Aorta (tissue), 5 donors: ENCODE results near the gene LAMA3. TPM values are rescaled to one million over a fixed set of nuclear protein-coding genes. Genes with fewer than 3 reads are reported as not detected.
"Not testable (repeated sequence)": the region's sequence is repeated elsewhere in the genome, so short reads cannot be mapped to it uniquely, and the experiment has no call there.

Experiments used
- ATAC-seq: fragments of 200-7000 bp; cut with Tn5 transposase; one replicate; pipeline ENCODE4 v1.9.1; 2022; ENCODE audit warnings: moderate library complexity; ENCODE audit not compliant: low FRiP score
- DNase-seq, 2 donors: peaks; one replicate each; pipeline ENCODE4 v3.0.0-alpha.2; 2020
- H3K27ac ChIP-seq, 2 donors: one replicate each; pipeline ENCODE4 v1.5.1; 2013; ENCODE audit warnings: low read length in 2 of 2, mild to moderate bottlenecking in 2 of 2, moderate library complexity in 2 of 2, control low read depth in 1 of 2, inconsistent platforms in 1 of 2, low read depth in 1 of 2
- H3K27me3 ChIP-seq, 2 donors: one replicate each; pipeline ENCODE4 v1.6.1; 2013; ENCODE audit warnings: control low read depth in 1 of 2, low read length in 1 of 2, mild to moderate bottlenecking in 1 of 2, moderate library complexity in 1 of 2; ENCODE audit not compliant: insufficient read depth in 2 of 2, control insufficient read depth in 1 of 2
- H3K36me3 ChIP-seq, 2 donors: one replicate each; pipeline ENCODE4 v1.6.1; 2013; ENCODE audit warnings: control low read depth in 1 of 2, low read length in 1 of 2, mild to moderate bottlenecking in 1 of 2; ENCODE audit not compliant: insufficient read depth in 2 of 2, control insufficient read depth in 1 of 2
- H3K4me1 ChIP-seq, 2 donors: one replicate each; pipeline ENCODE4 v1.6.1; 2013; ENCODE audit warnings: low read length in 2 of 2, control low read depth in 1 of 2, mild to moderate bottlenecking in 1 of 2, moderate library complexity in 1 of 2; ENCODE audit not compliant: insufficient read depth in 2 of 2, control insufficient read depth in 1 of 2
- H3K4me3 ChIP-seq, 2 donors: one replicate each; pipeline ENCODE4 v1.5.1; 2013; ENCODE audit warnings: low read length in 2 of 2, control low read depth in 1 of 2, mild to moderate bottlenecking in 1 of 2
- H3K9me3 ChIP-seq: one replicate; pipeline ENCODE4 v1.6.1; 2013; ENCODE audit warnings: mild to moderate bottlenecking, low read length; ENCODE audit not compliant: control insufficient read depth
- WGBS, 2 donors: extraction: QIAGEN DNeasy Blood & Tissue Kit; methylation state at CpG; one replicate each; pipeline ENCODE4 v1.1.7; 2013; 5-methylcytosine and 5-hydroxymethylcytosine counted together
- intact Hi-C, 2 donors: fragments of 100-400 bp; cut with DNase I; formaldehyde crosslinking; loops; one replicate each; pipeline versions ENCODE4 v1.14.2 to v1.15.0; 2022
- polyA plus RNA-seq, 2 donors: library from polyadenylated mRNA; stranded (reverse); fragments of 200-250 nt; gene quantifications; one replicate each; pipeline ENCODE4 v1.2.3, GENCODE V29; 2013
- total RNA-seq, 2 donors: library from RNA; stranded (reverse); fragmentation: NEBNext Ultra II Directional; extraction: Animal tissue kit (Norgen Biotek cat#: 25700); gene quantifications; one replicate each; pipeline ENCODE4 v1.2.1, GENCODE V29; 2021
- donor health status: healthy with polysubstance abuse.
- donor health status: Bipolar disorder and iron deficiency.
- donor health status: DM: no; HTN: no; CAD: no.
- donor health status: DM: no; HTN: no; CAD: no.
- donor health status: DM: yes; HTN: yes; CAD: no.

Gene LAMA3
- total and polyA plus RNA-seq, 4 donors: 3.4 to 29.0 (median 17.6) TPM

- no peaks in the 10 kb centered on the region for H3K9me3 ChIP-seq
- DNase-seq (no peak), ATAC-seq (no peak)
- H3K4me1 ChIP-seq: no peaks in the 10 kb centered on the region
- no peaks in the 10 kb centered on the region for H3K27me3 ChIP-seq
- intact Hi-C loops: loop anchor here in 1 of 2 donors (5.0 kb wide), 1 partner anchor 48 kb away; no protein-coding TSS in a partner anchor
- 36 to 39% methylated on average over 4 of the region's 4 CpGs for WGBS, 2 donors
- no peaks in the 10 kb centered on the region for H3K36me3 ChIP-seq
- no peak overlapping the region for H3K4me3 ChIP-seq
- no peak overlapping the region for H3K27ac ChIP-seq
Measured at GRCh38 chr18:23740105-23740830, 51.0 kb downstream of the LAMA3 start.

- not testable (repeated sequence) for H3K9me3 ChIP-seq, H3K36me3 ChIP-seq, H3K27me3 ChIP-seq, H3K4me3 ChIP-seq, ATAC-seq, H3K27ac ChIP-seq, DNase-seq, H3K4me1 ChIP-seq
- intact Hi-C loops: loop anchor here in 1 of 2 donors (5.0 kb wide), 1 partner anchor 50 kb away; no protein-coding TSS in a partner anchor
- WGBS, 2 donors: 74 to 80% methylated on average over 6 of the region's 6 CpGs
Measured at GRCh38 chr18:23741967-23742366, 52.7 kb downstream of the LAMA3 start.

- no peaks in the 10 kb centered on the region for H3K9me3 ChIP-seq
- no peak overlapping the region for H3K4me3 ChIP-seq
- no peaks in the 10 kb centered on the region for H3K4me1 ChIP-seq
- H3K36me3 ChIP-seq: no peaks in the 10 kb centered on the region
- no peaks in the 10 kb centered on the region for H3K27me3 ChIP-seq
- ATAC-seq (no peak), DNase-seq (no peak)
- no peak overlapping the region for H3K27ac ChIP-seq
- WGBS, 2 donors: 38 to 51% methylated on average over 4 of the region's 4 CpGs
- intact Hi-C loops: loop anchor here in 1 of 2 donors (5.0 kb wide), 1 partner anchor 52 kb away; no protein-coding TSS in a partner anchor
Measured at GRCh38 chr18:23743733-23744333, 54.6 kb downstream of the LAMA3 start.

GRCh38 chr18:23745366-23745765, 56.1 kb downstream of the LAMA3 start:
- intact Hi-C loops: no loop called here
- no peaks in the 10 kb centered on the region for H3K36me3 ChIP-seq
- no peaks in the 10 kb centered on the region for H3K27me3 ChIP-seq
- H3K4me3 ChIP-seq: no peak overlapping the region
- H3K4me1 ChIP-seq: no peaks in the 10 kb centered on the region
- WGBS, 2 donors: 86 to 95% methylated on average over 2 of the region's 2 CpGs
- DNase-seq (no peak), ATAC-seq (no peak)
- H3K9me3 ChIP-seq: peaks cover 2% of the 10 kb centered on the region
- no peak overlapping the region for H3K27ac ChIP-seq

GRCh38 chr18:23746851-23747250, 57.6 kb downstream of the LAMA3 start:
- peaks cover 2% of the 10 kb centered on the region for H3K9me3 ChIP-seq
- no peaks in the 10 kb centered on the region for H3K27me3 ChIP-seq
- no peak overlapping the region for H3K27ac ChIP-seq
- WGBS, 2 donors: 83% methylated on average over 4 of the region's 4 CpGs
- ATAC-seq (no peak), DNase-seq (no peak)
- H3K4me1 ChIP-seq: no peaks in the 10 kb centered on the region
- no peaks in the 10 kb centered on the region for H3K36me3 ChIP-seq
- intact Hi-C loops: no loop called here
- no peak overlapping the region for H3K4me3 ChIP-seq

GRCh38 chr18:23752363-23752762, 63.1 kb downstream of the LAMA3 start:
- 83 to 84% methylated on average over 2 of the region's 2 CpGs for WGBS, 2 donors
- no peaks in the 10 kb centered on the region for H3K27me3 ChIP-seq
- no peak overlapping the region for H3K4me3 ChIP-seq
- no peaks in the 10 kb centered on the region for H3K36me3 ChIP-seq
- ATAC-seq: no peak
- peaks cover 2% of the 10 kb centered on the region for H3K9me3 ChIP-seq
- no peaks in the 10 kb centered on the region for H3K4me1 ChIP-seq
- no peak overlapping the region for H3K27ac ChIP-seq
- DNase-seq: no peak
- intact Hi-C loops: no loop called here

GRCh38 chr18:23752796-23753195, 63.5 kb downstream of the LAMA3 start:
- no peaks in the 10 kb centered on the region for H3K27me3 ChIP-seq
- no peak overlapping the region for H3K27ac ChIP-seq
- 8 to 10% methylated on average over 1 of the region's 1 CpG for WGBS, 2 donors
- intact Hi-C loops: no loop called here
- H3K9me3 ChIP-seq: peaks cover 2% of the 10 kb centered on the region
- no peak for DNase-seq
- no peak overlapping the region for H3K4me3 ChIP-seq
- H3K4me1 ChIP-seq: no peaks in the 10 kb centered on the region
- H3K36me3 ChIP-seq: no peaks in the 10 kb centered on the region
- no peak for ATAC-seq

- Histone ChIP-seq H3K27me3 (no peaks in the 10 kb centered on the region), H3K27ac (no peak overlapping the region), H3K36me3 (no peaks in the 10 kb centered on the region), H3K4me1 (no peaks in the 10 kb centered on the region), H3K4me3 (no peak overlapping the region), H3K9me3 (no peaks in the 10 kb centered on the region)
- ATAC-seq (no peak), DNase-seq (no peak)
- intact Hi-C loops: no loop called here
- 77 to 81% methylated on average over 34 of the region's 34 CpGs for WGBS, 2 donors
Measured at GRCh38 chr18:23756590-23757436, 67.6 kb downstream of the LAMA3 start.
